ENCODE data around the gene PADI1.

Gene PADI1

GRCh38 chr1:17196496-17197185, 8.3 kb upstream of the PADI1 start:
- no peak for DNase-seq (ENCODE audit: low read depth)

- DNase-seq (ENCODE audit: low read depth): no peak
Observed at GRCh38 chr1:17197696-17198095, 7.2 kb upstream of the PADI1 start.

- no peak for DNase-seq (ENCODE audit: low read depth)
Observed at GRCh38 chr1:17198476-17199258, 6.3 kb upstream of the PADI1 start.

GRCh38 chr1:17199267-17200044, 5.5 kb upstream of the PADI1 start:
- DNase-seq (ENCODE audit: low read depth): no peak

GRCh38 chr1:17200246-17200645, 4.7 kb upstream of the PADI1 start:
- no peak for DNase-seq (ENCODE audit: low read depth)

DNA sequence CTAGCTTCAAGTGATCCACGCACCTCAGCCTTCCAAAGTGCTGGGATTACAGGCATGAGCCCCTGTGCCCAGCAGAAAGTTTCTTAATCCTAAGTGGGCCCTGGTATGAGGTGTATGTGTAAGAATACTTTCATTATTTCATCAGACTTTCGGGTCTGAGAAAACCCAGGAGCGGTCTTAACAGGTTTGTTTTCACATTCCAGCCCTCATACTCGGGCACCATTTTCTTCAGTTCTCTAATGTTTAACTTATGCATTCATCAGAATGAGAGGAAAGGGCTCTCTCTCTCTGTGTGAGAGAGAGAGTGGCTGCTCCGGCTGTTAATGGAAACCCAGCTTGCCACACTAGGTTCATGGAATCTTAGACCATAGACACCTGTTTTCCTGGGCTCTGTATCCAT, 4.2 kb upstream of the PADI1 start:
- no peak for DNase-seq (ENCODE audit: low read depth)

- no peak for DNase-seq (ENCODE audit: low read depth)
Observed at GRCh38 chr1:17201201-17202021, 3.5 kb upstream of the PADI1 start.

DNA sequence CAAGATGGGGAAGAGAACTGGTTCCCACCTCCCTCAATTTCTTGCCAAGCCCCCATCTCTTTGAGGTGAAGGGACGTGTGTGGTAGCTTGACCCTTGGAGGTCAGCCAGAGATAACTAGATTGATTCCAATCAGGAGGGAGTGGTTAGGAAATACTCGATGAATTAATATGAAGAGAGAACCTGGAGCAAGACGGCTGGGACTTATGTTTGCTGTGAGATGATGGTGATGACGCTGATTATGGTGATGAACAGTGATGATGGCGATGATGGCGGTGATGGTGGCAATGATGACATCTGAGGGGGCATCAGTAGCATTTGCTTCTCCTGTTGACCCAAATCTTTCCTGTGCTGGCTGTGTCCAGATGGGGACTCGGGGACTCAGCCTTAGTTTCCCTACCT, 724 bp downstream of the PADI1 start:
- DNase-seq (ENCODE audit: low read depth): no peak

DNA sequence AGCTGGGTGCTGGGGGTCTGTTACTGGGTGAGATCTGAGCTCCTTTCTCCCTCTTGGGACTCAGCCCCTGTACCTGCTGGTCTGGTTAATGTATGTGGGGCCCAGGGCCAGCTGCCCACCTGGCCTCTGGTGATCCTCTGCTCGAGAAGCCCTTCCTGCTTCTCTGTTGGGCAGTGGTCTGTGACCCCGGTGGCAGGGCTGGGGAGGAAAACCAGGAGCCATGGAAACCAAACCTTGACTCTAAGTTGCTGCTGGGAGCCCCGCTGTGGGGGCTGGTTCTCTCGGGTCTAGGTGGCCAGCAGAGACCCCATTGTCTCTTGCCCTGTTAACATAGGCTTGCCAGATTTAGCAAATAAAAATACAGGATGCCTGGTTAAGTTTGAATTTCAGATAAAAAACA, 1.3 kb downstream of the PADI1 start:
- no peak for DNase-seq (ENCODE audit: low read depth)

DNA sequence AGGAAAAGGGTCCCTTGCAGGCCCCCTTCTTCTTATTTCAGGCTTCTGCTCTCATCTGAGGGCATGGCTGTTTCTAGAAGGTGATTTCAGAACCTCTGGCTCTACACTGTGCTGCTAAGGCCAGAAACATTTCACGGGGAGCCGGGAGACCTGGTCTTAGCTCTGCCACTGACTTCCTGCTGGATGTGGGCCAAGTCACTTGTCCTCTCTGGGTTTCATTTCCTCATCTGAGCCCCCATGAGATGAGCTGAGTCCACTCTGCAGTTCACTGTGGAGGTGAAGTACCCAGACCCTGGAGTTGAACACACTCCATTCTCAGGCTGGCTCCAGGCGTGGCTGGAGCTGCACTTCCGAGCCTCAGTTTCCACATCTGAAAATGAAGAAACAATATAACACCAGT, 2.1 kb downstream of the PADI1 start:
- no peak for DNase-seq (ENCODE audit: low read depth)

DNA sequence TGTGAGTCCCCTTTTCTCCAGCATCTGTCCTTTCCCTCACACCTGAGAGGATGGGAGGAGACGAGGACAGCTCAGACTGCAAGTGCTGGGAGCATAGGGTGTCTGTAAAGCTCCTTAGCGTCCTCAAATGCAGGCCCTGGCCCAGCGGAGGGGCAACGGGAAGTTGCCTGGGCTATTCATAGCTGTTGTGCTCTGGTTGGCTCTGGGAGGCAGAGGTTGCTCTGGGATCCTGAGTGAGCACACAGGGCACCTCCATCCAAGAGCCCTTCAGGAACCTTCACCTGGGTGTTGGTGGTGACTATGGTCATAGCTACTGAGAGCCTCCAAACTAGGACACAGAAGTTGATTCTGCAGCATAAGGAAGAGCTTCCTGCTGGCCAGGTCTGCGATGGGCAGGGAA, 2.6 kb downstream of the PADI1 start:
- DNase-seq (ENCODE audit: low read depth): no peak

GRCh38 chr1:17207966-17208418, 3.1 kb downstream of the PADI1 start:
- no peak for DNase-seq (ENCODE audit: low read depth)

- no peak for DNase-seq (ENCODE audit: low read depth)
Observed at GRCh38 chr1:17208546-17208945, 3.6 kb downstream of the PADI1 start.

- DNase-seq (ENCODE audit: low read depth): no peak
Observed at GRCh38 chr1:17209430-17209829, 4.5 kb downstream of the PADI1 start.

DNA sequence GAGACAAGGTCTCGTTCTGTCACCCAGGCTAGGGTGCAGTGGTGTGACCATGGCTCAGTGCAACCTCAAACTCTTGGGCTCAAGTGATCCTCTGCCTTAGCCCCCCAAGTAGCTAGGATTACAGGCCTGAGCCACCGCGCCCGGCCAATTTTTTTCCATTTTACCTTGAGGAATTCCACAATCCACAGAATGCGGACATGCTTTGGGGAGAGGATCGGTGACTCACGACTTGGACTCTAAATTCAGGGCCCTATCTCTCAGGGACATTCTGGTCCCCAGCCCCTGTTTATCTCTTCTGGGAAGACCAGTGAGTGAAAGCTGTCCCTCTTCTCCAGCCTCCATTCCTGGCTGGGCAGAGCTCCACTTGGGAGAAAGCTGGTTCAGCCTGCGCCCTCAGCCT, 5.2 kb downstream of the PADI1 start:
- DNase-seq (ENCODE audit: low read depth): no peak

DNA sequence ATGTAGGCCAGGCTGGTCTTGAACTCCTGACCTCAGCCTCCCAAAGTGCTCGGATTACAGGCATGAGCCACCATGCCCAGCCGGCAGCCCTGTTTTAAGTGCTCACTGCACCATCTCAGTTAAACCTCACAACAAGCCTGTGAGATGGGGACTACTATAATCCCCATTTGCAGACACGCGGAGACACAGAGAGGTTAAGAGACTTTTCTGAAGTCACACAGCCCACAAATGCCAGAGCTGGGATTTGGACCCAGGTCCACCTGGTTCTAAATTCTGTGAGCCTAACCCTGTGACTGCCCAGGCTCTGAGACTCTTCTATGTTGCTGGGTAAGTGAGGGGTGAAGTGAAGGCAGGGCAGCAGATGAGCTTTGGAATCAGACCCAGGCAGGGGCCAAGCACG, 6.4 kb downstream of the PADI1 start:
- DNase-seq (ENCODE audit: low read depth): no peak

DNA sequence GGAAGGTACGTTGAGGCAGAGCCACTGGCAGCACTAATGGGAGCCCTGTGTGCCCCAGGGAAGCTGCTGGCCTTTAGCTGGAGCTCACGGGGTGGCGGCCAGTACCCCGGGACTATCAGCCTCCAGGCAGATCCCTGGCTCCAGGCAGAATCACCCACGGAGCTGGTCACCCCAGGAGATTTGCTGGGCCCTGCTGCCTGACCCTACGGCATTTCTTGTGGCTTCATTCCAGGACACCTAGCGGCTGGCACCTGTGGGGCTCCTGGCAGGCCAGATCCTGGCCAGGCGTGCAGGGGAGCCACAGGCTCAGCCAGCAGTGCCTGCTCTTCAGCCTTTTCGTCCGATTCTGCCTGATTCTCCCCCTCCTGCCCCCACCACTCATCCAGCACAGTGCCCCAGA, 7.1 kb downstream of the PADI1 start:
- no peak for DNase-seq (ENCODE audit: low read depth)

- DNase-seq (ENCODE audit: low read depth): no peak
Observed at GRCh38 chr1:17212487-17213121, 7.7 kb downstream of the PADI1 start.

DNA sequence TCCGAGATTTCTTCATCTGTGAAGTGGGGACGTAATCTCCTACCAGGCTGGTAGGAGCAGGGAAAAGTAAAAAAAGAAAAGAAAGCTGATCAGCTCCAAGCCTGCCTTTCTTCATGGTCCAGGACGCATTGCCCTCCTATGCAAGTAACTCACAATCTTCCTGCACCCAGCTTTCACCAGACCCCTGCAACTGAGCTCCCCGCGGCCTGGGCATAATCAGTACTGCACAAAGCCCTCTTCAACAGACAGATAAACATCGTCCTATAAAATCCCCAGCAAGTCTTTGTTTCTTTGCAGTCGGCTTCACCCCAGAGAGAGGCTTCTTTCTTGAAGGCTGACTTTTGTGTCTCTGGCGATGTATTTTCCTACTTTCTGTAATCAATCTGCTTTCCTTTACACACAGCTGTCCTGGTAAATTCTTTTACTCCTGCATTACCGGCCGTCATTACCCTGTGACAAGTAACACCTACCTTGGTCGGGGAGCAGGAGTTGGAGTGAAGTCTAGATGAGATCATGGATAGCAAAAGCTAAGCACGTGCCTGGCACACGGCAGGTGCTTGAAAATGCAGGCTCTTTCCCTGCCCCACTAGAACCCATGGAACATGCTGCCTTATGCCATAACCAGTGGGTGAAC, 8.3 kb downstream of the PADI1 start:
- DNase-seq (ENCODE audit: low read depth): no peak

GRCh38 chr1:17213782-17214148, 8.8 kb downstream of the PADI1 start:
- no peak for DNase-seq (ENCODE audit: low read depth)

- no peak for DNase-seq (ENCODE audit: low read depth)
Observed at GRCh38 chr1:17214876-17215544, 10.1 kb downstream of the PADI1 start.

Measured in non-pigmented ciliary epithelial cell (primary cell).